OCI-LY7 (cell line): ENCODE measurements around the gene MTHFD1L.

Source experiments
- EZH2phosphoT487 ChIP-seq: fragments of 200-600 bp; sonication (generic); IDR thresholded peaks from 2 replicates; pipeline ENCODE4 v1.6.1; 2018; ENCODE audit warnings: low read depth, borderline replicate concordance, mild to moderate bottlenecking, mixed run types, antibody characterized with exemption, low read length, moderate library complexity, mixed read lengths
- TF ChIP-seq, protein P1 (sequence below): fragments of 200-600 bp; sonication (generic); conservative IDR thresholded peaks from 2 replicates; pipeline ENCODE4 v1.5.1; 2014; ENCODE audit warnings: mild to moderate bottlenecking, antibody characterized with exemption, low read length, moderate library complexity, mixed read lengths

DNA sequence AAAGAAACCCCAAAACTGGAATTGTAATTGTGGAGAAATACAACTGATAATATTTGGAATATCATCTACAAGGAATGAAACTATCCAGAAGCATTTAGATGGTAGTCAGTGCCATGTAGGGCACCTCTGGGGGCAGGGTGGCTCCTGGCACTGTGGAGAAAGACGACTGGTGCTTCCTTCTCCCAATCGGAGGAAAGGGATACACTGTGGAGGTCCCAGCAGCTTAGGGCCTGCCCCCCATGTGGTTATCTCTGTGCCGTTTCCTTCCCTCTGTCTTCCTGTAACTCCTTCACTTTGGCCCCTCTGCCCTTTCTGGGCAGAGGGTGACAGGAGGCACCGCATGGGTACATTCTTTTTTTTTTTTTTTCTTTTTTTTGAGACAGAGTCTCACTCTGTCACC is 178.4 kb downstream of the MTHFD1L start:
- TF ChIP-seq, protein P1, sequence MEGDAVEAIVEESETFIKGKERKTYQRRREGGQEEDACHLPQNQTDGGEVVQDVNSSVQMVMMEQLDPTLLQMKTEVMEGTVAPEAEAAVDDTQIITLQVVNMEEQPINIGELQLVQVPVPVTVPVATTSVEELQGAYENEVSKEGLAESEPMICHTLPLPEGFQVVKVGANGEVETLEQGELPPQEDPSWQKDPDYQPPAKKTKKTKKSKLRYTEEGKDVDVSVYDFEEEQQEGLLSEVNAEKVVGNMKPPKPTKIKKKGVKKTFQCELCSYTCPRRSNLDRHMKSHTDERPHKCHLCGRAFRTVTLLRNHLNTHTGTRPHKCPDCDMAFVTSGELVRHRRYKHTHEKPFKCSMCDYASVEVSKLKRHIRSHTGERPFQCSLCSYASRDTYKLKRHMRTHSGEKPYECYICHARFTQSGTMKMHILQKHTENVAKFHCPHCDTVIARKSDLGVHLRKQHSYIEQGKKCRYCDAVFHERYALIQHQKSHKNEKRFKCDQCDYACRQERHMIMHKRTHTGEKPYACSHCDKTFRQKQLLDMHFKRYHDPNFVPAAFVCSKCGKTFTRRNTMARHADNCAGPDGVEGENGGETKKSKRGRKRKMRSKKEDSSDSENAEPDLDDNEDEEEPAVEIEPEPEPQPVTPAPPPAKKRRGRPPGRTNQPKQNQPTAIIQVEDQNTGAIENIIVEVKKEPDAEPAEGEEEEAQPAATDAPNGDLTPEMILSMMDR = no peak
- TF ChIP-seq EZH2phosphoT487 = no peak
